Endodermal cell (in vitro differentiated cells): Measurements from ENCODE around the gene PDZD7. TPM values are rescaled to one million over a fixed set of nuclear protein-coding genes. Genes with fewer than 3 reads are reported as not detected.

ENCODE experiments used
- DNase-seq: peaks from one replicate; pipeline ENCODE4 v3.0.0-alpha.2; 2017
- H3K27ac ChIP-seq: 2 replicates; pipeline ENCODE4 v1.5.1; 2013; ENCODE audit warnings: mild to moderate bottlenecking, low read depth, low read length, moderate library complexity
- H3K27me3 ChIP-seq: 2 replicates; pipeline ENCODE4 v1.6.1; 2013; ENCODE audit warnings: mild to moderate bottlenecking, low read length, moderate library complexity; ENCODE audit not compliant: insufficient read depth, control insufficient read depth, poor library complexity, severe bottlenecking
- H3K36me3 ChIP-seq: 2 replicates; pipeline ENCODE4 v1.7.0; 2013; ENCODE audit warnings: mild to moderate bottlenecking, low read length, moderate library complexity; ENCODE audit not compliant: control insufficient read depth, insufficient read depth
- H3K4me1 ChIP-seq: one replicate; pipeline ENCODE4 v1.7.0; 2013; ENCODE audit warnings: low read length; ENCODE audit not compliant: control insufficient read depth, insufficient read depth
- H3K4me3 ChIP-seq: 2 replicates; pipeline ENCODE4 v1.5.1; 2013; ENCODE audit warnings: mild to moderate bottlenecking, low read length, moderate library complexity
- H3K9ac ChIP-seq: 2 replicates; pipeline ENCODE4 v1.6.1; 2013; ENCODE audit warnings: mild to moderate bottlenecking, low read length, moderate library complexity; ENCODE audit not compliant: poor library complexity, severe bottlenecking; ENCODE audit errors: extremely low read depth
- H3K9me3 ChIP-seq: 2 replicates; pipeline ENCODE4 v1.6.1; 2013; ENCODE audit warnings: mild to moderate bottlenecking, low read length, moderate library complexity; ENCODE audit not compliant: control insufficient read depth
- H3K27ac Mint-ChIP-seq: 2 replicates; pipeline ENCODE4 v1.8.0; 2020; ENCODE audit warnings: mixed read lengths
- H3K27me3 Mint-ChIP-seq: 2 replicates; pipeline ENCODE4 v1.8.0; 2021; ENCODE audit warnings: mild to moderate bottlenecking, mixed read lengths; ENCODE audit not compliant: insufficient read depth
- H3K36me3 Mint-ChIP-seq: 2 replicates; pipeline ENCODE4 v1.8.0; 2020; ENCODE audit warnings: low read depth, mixed read lengths
- H3K4me1 Mint-ChIP-seq: 2 replicates; pipeline ENCODE4 v1.8.0; 2020; ENCODE audit warnings: mixed read lengths
- H3K4me3 Mint-ChIP-seq: 2 replicates; pipeline ENCODE4 v1.8.0; 2020; ENCODE audit warnings: mild to moderate bottlenecking, moderate library complexity, mixed read lengths
- H3K9me3 Mint-ChIP-seq: 2 replicates; pipeline ENCODE4 v1.8.0; 2020; ENCODE audit warnings: mild to moderate bottlenecking, mixed read lengths
- CTCF ChIP-seq: fragments of 200-600 bp; sonication (generic); conservative IDR thresholded peaks from 2 replicates; pipeline ENCODE4 v1.5.0; 2021; ENCODE audit warnings: antibody characterized with exemption, mild to moderate bottlenecking
- WGBS, 2 experiments: methylation state at CpG; one replicate each; pipeline versions ENCODE4 v1.1.5 to v1.1.7; 2013; ENCODE audit warnings: missing lambda C conversion rate in 2 of 2, mixed read lengths in 1 of 2; ENCODE audit not compliant: insufficient coverage in 1 of 2, insufficient read length in 1 of 2; 5-methylcytosine and 5-hydroxymethylcytosine counted together
- total RNA-seq, 2 donors: library from RNA; stranded (reverse); fragmentation: NEBNext Ultra II Directional in 1 of 2; extraction: Animal tissue kit (Norgen Biotek cat#: 25700) in 1 of 2; gene quantifications; 2 replicates in 1 of 2; 3 replicates in 1 of 2; pipeline ENCODE4 v1.2.1, GENCODE V29; 2021

Gene PDZD7
- total RNA-seq, 2 donors from 2014 or later: 0.49 to 1.1 TPM

GRCh38 chr10:101002456-101002855, 28.5 kb downstream of the PDZD7 start:
- Mint-ChIP-seq H3K27ac (no peak overlapping the region), H3K36me3 (peaks cover 26% of the 10 kb centered on the region), H3K9me3 (no peaks in the 10 kb centered on the region), H3K4me1 (peaks cover 12% of the 10 kb centered on the region), H3K4me3 (no peak overlapping the region), H3K27me3 (no peaks in the 10 kb centered on the region)
- no peak for DNase-seq
- no peak for TF ChIP-seq CTCF
- peaks cover 41% of the 10 kb centered on the region for H3K36me3 ChIP-seq
- H3K27me3 ChIP-seq: no peaks in the 10 kb centered on the region
- no peak overlapping the region for H3K4me3 ChIP-seq
- H3K9me3 ChIP-seq: no peaks in the 10 kb centered on the region
- no peaks in the 10 kb centered on the region for H3K4me1 ChIP-seq
- H3K9ac ChIP-seq: no peak overlapping the region
- no peak overlapping the region for H3K27ac ChIP-seq
- whole genome bisulfite sequencing, 2 experiments: 82 to 90% methylated on average over 2 to 11 of the region's 11 CpGs

- Histone ChIP-seq H3K27me3 (no peaks in the 10 kb centered on the region), H3K4me3 (no peak overlapping the region), H3K27ac (no peak overlapping the region), H3K9me3 (no peaks in the 10 kb centered on the region), H3K9ac (no peak overlapping the region), H3K4me1 (no peaks in the 10 kb centered on the region), H3K36me3 (peaks cover 41% of the 10 kb centered on the region)
- no peak for DNase-seq
- Mint-ChIP-seq H3K9me3 (no peaks in the 10 kb centered on the region), H3K4me1 (peaks cover 13% of the 10 kb centered on the region), H3K27ac (no peak overlapping the region), H3K4me3 (peak overlapping the region; percentile 67), H3K27me3 (no peaks in the 10 kb centered on the region), H3K36me3 (peaks cover 26% of the 10 kb centered on the region)
- WGBS, 2 experiments: 85 to 94% methylated on average over 5 of the region's 5 CpGs
- TF ChIP-seq CTCF: no peak
Observed at GRCh38 chr10:101001659-101002035, 29.3 kb downstream of the PDZD7 start.

- Histone ChIP-seq H3K9me3 (no peaks in the 10 kb centered on the region), H3K9ac (peak overlapping the region; percentile 77), H3K36me3 (peaks cover 36% of the 10 kb centered on the region), H3K4me3 (peak overlapping the region; percentile 95), H3K27me3 (no peaks in the 10 kb centered on the region), H3K27ac (no peak overlapping the region), H3K4me1 (peaks cover 3% of the 10 kb centered on the region)
- Mint-ChIP-seq H3K4me3 (peak overlapping the region; percentile 67), H3K36me3 (peaks cover 23% of the 10 kb centered on the region), H3K27me3 (no peaks in the 10 kb centered on the region), H3K27ac (peak overlapping the region; percentile 20), H3K9me3 (no peaks in the 10 kb centered on the region), H3K4me1 (peaks cover 18% of the 10 kb centered on the region)
- 82 to 83% methylated on average over 5 to 12 of the region's 12 CpGs for WGBS, 2 experiments
- peak; percentile 62 for DNase-seq
- TF ChIP-seq CTCF: no peak
Observed at GRCh38 chr10:101000915-101001658, 29.8 kb downstream of the PDZD7 start.
